Psoas muscle (tissue), 8 donors: ENCODE measurements around the gene ZNF224. TPM values are rescaled to one million over a fixed set of nuclear protein-coding genes. Genes with fewer than 3 reads are reported as not detected.

Experiments used
- ATAC-seq, 4 donors: fragments of 200-7000 bp; cut with Tn5 transposase; one replicate each; pipeline ENCODE4 v1.9.1; 2020; ENCODE audit warnings: moderate library complexity in 3 of 4, mild to moderate bottlenecking in 2 of 4
- DNase-seq, 2 donors: peaks; one replicate each; pipeline ENCODE4 v3.0.0-alpha.2; 2020
- H3K27ac ChIP-seq: fragments of 200-600 bp; one replicate; pipeline ENCODE4 v1.8.0; 2022
- H3K27me3 ChIP-seq, 3 donors: fragments of 200-600 bp in 1 of 3; one replicate each; pipeline versions ENCODE4 v1.6.1 to v1.8.0; 2013 to 2022; ENCODE audit warnings: low read length in 2 of 3, mild to moderate bottlenecking in 2 of 3, moderate library complexity in 1 of 3; ENCODE audit not compliant: insufficient read depth in 3 of 3
- H3K36me3 ChIP-seq, 2 donors: fragments of 200-600 bp in 1 of 2; one replicate each; pipeline versions ENCODE4 v1.6.1 to v1.8.0; 2013 to 2022; ENCODE audit warnings: low read depth in 1 of 2, mild to moderate bottlenecking in 1 of 2, moderate library complexity in 1 of 2; ENCODE audit not compliant: insufficient read depth in 1 of 2
- H3K4me1 ChIP-seq: fragments of 200-600 bp; one replicate; pipeline ENCODE4 v1.8.0; 2022
- H3K4me3 ChIP-seq: fragments of 200-600 bp; one replicate; pipeline ENCODE4 v1.8.0; 2022; ENCODE audit warnings: mild to moderate bottlenecking
- H3K9me3 ChIP-seq: fragments of 200-600 bp; one replicate; pipeline ENCODE4 v1.8.0; 2022
- WGBS, 3 donors: extraction: QIAGEN DNeasy Blood & Tissue Kit; methylation state at CpG; one replicate each; pipeline versions ENCODE4 v1.1.6 to v1.1.7; 2013; 5-methylcytosine and 5-hydroxymethylcytosine counted together
- intact Hi-C, 2 donors: fragments of 100-400 bp; cut with DNase I; formaldehyde crosslinking; loops; one replicate each; pipeline versions ENCODE4 v1.11.0 to v1.14.2; 2022
- polyA plus RNA-seq, 3 donors: library from polyadenylated mRNA; stranded (reverse); fragments of 200-250 nt; gene quantifications; one replicate each; pipeline ENCODE4 v1.2.3, GENCODE V29; 2013
- total RNA-seq, 4 donors: library from RNA; stranded (reverse); fragmentation: NEBNext Ultra II Directional in 2 of 4; extraction: Animal tissue kit (Norgen Biotek cat#: 25700) in 2 of 4; gene quantifications; one replicate each; pipeline versions ENCODE4 v1.2.1 to v1.2.4, GENCODE V29; 2021 to 2023
- TF ChIP-seq, protein P1 (sequence below): fragments of 200-600 bp; IDR thresholded peaks from one replicate; pipeline ENCODE4 v1.8.0; 2022; ENCODE audit warnings: antibody characterized with exemption
- donor health status: healthy with polysubstance abuse.
- donor health status: DM: no; HTN: no; CAD: no; lungs with moderate emphysema.
- donor health status: Bipolar disorder and iron deficiency.
- donor health status: healthy.
- donor health status: DM: yes; HTN: yes; CAD: no.
- donor health status: DM: no; HTN: no; CAD: no.
- donor health status: DM: no; HTN: no; CAD: no.
- donor health status: DM: yes; HTN: yes; CAD: no.

The ZNF224 gene
- total and polyA plus RNA-seq, 7 donors, result 3.2 to 10.2 (median 6.1) TPM

DNA sequence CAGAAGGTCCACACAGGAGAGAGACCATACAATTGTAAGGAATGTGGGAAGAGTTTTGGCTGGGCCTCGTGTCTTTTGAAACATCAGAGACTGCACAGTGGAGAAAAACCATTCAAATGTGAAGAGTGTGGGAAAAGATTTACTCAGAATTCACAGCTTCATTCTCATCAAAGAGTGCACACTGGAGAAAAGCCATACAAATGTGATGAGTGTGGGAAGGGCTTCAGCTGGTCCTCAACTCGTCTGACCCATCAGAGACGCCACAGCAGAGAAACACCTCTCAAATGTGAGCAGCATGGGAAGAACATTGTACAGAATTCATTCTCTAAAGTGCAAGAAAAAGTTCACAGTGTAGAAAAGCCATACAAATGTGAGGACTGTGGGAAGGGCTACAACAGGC lies 13.6 kb downstream of the ZNF224 start:
- Histone ChIP-seq H3K36me3 (peaks cover 22 to 59% of the 10 kb centered on the region in 2 donors), H3K27me3 (no peaks in the 10 kb centered on the region), H3K27ac (no peak overlapping the region), H3K4me3 (no peak overlapping the region), H3K9me3 (peaks cover 85% of the 10 kb centered on the region), H3K4me1 (peaks cover 7% of the 10 kb centered on the region)
- no peak for DNase-seq
- intact Hi-C loops, result no loop called here
- no peak for ATAC-seq
- 92 to 97% (median 95%) methylated on average over 3 of the region's 3 CpGs for WGBS, 3 donors
- TF ChIP-seq, protein P1, sequence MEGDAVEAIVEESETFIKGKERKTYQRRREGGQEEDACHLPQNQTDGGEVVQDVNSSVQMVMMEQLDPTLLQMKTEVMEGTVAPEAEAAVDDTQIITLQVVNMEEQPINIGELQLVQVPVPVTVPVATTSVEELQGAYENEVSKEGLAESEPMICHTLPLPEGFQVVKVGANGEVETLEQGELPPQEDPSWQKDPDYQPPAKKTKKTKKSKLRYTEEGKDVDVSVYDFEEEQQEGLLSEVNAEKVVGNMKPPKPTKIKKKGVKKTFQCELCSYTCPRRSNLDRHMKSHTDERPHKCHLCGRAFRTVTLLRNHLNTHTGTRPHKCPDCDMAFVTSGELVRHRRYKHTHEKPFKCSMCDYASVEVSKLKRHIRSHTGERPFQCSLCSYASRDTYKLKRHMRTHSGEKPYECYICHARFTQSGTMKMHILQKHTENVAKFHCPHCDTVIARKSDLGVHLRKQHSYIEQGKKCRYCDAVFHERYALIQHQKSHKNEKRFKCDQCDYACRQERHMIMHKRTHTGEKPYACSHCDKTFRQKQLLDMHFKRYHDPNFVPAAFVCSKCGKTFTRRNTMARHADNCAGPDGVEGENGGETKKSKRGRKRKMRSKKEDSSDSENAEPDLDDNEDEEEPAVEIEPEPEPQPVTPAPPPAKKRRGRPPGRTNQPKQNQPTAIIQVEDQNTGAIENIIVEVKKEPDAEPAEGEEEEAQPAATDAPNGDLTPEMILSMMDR, result no peak

- peaks cover 71% of the 10 kb centered on the region for H3K9me3 ChIP-seq
- intact Hi-C loops, result no loop called here
Measured at GRCh38 chr19:44109458-44109857, 15.3 kb downstream of the ZNF224 start.

GRCh38 chr19:44111910-44112463 lies 17.8 kb downstream of the ZNF224 start:
- WGBS, 3 donors, result 13 to 16% (median 14%) methylated on average over 17 of the region's 17 CpGs
- H3K36me3 ChIP-seq, result peaks cover 12 to 33% of the 10 kb centered on the region in 2 donors
- H3K4me3 ChIP-seq, result peak overlapping the region; percentile 93
- H3K4me1 ChIP-seq, result peaks cover 15% of the 10 kb centered on the region
- intact Hi-C loops, result loop anchor here (2.0 to 10.0 kb wide), 5 partner anchors 17 to 243 kb away; partner anchors contain the start of genes ZNF224 (in 2 of the 2), ZNF112 (in 1 of the 2), ZNF223 (in 1 of the 2) and ZNF226 (in 1 of the 2)
- no peak for DNase-seq
- H3K27me3 ChIP-seq, result no peaks in the 10 kb centered on the region
- peaks cover 53% of the 10 kb centered on the region for H3K9me3 ChIP-seq
- no peak overlapping the region for H3K27ac ChIP-seq
- TF ChIP-seq, protein P1, result no peak
- no peak for ATAC-seq

More at GRCh38 chr19:44109458-44109857, 15.3 kb downstream of the ZNF224 start:
- Histone ChIP-seq H3K27ac (no peak overlapping the region), H3K4me3 (no peak overlapping the region), H3K27me3 (no peaks in the 10 kb centered on the region), H3K36me3 (peaks cover 14 to 42% of the 10 kb centered on the region in 2 donors), H3K4me1 (peaks cover 14% of the 10 kb centered on the region)
- no peak for ATAC-seq
- DNase-seq, result no peak
- TF ChIP-seq, protein P1, result no peak

DNA sequence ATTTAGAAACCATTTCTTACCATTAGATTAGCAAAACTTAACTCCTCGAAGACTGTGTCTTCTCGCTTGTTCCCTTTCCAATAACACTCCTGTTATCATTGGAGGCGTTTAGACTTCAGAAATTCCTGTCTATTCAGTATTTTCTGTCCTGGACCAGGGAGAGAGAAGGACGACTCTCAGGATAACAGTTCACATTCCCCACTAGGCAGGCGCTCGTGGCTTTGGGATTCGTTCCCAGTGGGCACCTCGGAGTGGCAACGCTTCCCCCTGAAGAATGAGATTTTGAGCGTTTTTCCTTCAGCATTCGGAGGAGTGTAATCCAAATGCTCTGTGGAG lies 18.6 kb downstream of the ZNF224 start:
- 0% methylated on average over 11 of the region's 11 CpGs for WGBS, 3 donors

More for the DNA sequence above, 18.6 kb downstream of the ZNF224 start:
- ATAC-seq (peak in 2 of 4 donors; percentile 4 to 17), DNase-seq (no peak)
- Histone ChIP-seq H3K27ac (peak overlapping the region; percentile 88), H3K4me3 (peak overlapping the region; percentile 93), H3K27me3 (no peaks in the 10 kb centered on the region), H3K36me3 (peaks cover 5 to 33% of the 10 kb centered on the region in 2 donors), H3K9me3 (peaks cover 45% of the 10 kb centered on the region), H3K4me1 (peaks cover 15% of the 10 kb centered on the region)
- TF ChIP-seq, protein P1, result no peak
- intact Hi-C loops, result loop anchor here (2.0 to 10.0 kb wide), 5 partner anchors 18 to 242 kb away; partner anchors contain the start of genes ZNF112 (in 1 of the 2), ZNF223 (in 1 of the 2), ZNF224 (in 1 of the 2) and ZNF226 (in 1 of the 2)
